HUDEP-2 (cell line): Measurements from ENCODE around the gene IER5.

ENCODE experiments used
- DNase-seq, 76 experiments: peaks; one replicate each; lab custom pipeline; 2025; ENCODE audit not compliant: unreplicated experiment in 76 of 76; lab: John Stamatoyannopoulos, UW

IER5 gene

GRCh38 chr1:181095260-181095659 lies 6.8 kb downstream of the IER5 start:
- DNase-seq: no peak

GRCh38 chr1:181095763-181096184 lies 7.3 kb downstream of the IER5 start:
- no peak for DNase-seq

- DNase-seq: no peak
These were observed 8.7 kb downstream of the IER5 start for GRCh38 chr1:181097242-181097641.

GRCh38 chr1:181099152-181100014 lies 10.9 kb downstream of the IER5 start:
- peak in 1 of 76 experiments; percentile 11 for DNase-seq

- no peak for DNase-seq
These were observed 11.8 kb downstream of the IER5 start for GRCh38 chr1:181100015-181100905.

- no peak for DNase-seq
These were observed 12.4 kb downstream of the IER5 start for GRCh38 chr1:181100934-181101333.

- DNase-seq: no peak
These were observed 13.2 kb downstream of the IER5 start for GRCh38 chr1:181101581-181102226.

- no peak for DNase-seq
These were observed 14.3 kb downstream of the IER5 start for GRCh38 chr1:181102841-181103240.

- DNase-seq: no peak
These were observed 14.9 kb downstream of the IER5 start for GRCh38 chr1:181103399-181103798.

GRCh38 chr1:181104042-181104789 lies 15.7 kb downstream of the IER5 start:
- peak in 13 of 76 experiments; percentile 10 to 31 (median 21) for DNase-seq

- peak in 9 of 76 experiments; percentile 7 to 56 (median 25) for DNase-seq
These were observed 16.3 kb downstream of the IER5 start for GRCh38 chr1:181104790-181105133.

GRCh38 chr1:181105134-181106021 lies 16.9 kb downstream of the IER5 start:
- DNase-seq: peak in 75 of 76 experiments; percentile 34 to 95 (median 86)

- DNase-seq: no peak
These were observed 17.5 kb downstream of the IER5 start for GRCh38 chr1:181106022-181106312.

- no peak for DNase-seq
These were observed 18.0 kb downstream of the IER5 start for GRCh38 chr1:181106479-181106878.

GRCh38 chr1:181107711-181108110 lies 19.2 kb downstream of the IER5 start:
- no peak for DNase-seq

GRCh38 chr1:181108304-181108867 lies 19.9 kb downstream of the IER5 start:
- no peak for DNase-seq

GRCh38 chr1:181110013-181110412 lies 21.5 kb downstream of the IER5 start:
- DNase-seq: no peak

GRCh38 chr1:181111559-181111958 lies 23.1 kb downstream of the IER5 start:
- no peak for DNase-seq
